NCI-H1694 (cell line): ENCODE data around the gene PROKR2.

Source experiments
- DNase-seq: peaks from one replicate; lab custom pipeline; 2025; lab: John Stamatoyannopoulos, UW

PROKR2 gene

DNA sequence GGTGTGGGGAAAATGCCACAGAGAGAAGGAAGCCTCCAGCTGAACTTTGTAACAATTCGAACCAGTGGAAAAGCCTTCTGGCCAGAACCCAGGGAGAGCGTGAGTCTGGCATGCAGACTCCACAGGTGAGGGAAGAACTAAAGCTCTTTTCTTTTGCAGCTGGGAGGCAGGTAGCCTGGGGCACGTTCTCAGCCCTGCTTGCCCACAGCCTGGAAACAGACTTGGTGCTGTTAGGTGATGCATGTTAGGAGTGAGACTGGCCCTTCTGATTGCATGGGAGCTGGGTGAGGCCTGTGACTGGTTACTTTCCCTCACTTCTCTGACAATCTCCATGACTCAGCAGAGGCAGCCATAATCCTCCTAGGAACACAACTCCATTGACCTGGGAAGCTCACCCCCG lies 34.2 kb downstream of the PROKR2 start:
- DNase-seq, result no peak

DNA sequence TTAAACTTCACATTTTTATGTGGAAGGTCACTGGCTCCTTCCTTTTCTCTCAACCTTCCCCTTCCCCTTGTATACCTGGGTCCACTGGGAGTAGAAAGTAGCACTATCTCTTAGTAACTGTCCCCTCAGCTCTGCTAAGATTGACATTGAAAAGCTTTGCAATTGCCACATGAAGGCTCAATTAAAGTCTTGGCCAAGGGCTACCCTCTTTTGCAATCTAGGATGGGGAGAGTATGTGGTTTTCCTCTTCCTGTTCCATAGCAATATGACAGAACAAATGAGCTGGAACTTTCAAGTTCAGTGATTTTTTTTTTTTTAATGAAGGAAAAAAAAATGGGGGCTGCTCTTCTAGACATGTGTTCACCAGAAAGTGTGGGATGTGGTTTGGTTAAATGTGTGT lies 37.1 kb downstream of the PROKR2 start:
- DNase-seq, result no peak

DNA sequence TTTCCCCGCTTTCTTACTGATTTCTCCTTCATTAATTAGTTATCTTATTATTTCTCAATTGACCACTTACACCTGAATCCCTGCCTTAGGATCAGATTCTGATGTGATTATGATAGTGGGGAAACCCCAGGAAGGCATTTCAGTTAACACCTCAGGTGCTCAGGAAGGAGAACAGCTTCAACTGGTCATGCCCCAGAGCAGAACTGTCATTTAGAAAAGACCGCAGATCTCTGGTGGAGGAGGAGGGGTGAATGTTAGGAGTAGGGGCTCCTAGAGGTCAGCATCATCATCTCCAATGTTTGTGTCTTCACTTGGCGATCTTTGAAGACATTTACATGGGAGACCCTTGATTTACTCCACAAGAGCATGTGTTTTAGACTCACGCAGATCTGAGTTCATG lies 44.5 kb downstream of the PROKR2 start:
- no peak for DNase-seq

DNA sequence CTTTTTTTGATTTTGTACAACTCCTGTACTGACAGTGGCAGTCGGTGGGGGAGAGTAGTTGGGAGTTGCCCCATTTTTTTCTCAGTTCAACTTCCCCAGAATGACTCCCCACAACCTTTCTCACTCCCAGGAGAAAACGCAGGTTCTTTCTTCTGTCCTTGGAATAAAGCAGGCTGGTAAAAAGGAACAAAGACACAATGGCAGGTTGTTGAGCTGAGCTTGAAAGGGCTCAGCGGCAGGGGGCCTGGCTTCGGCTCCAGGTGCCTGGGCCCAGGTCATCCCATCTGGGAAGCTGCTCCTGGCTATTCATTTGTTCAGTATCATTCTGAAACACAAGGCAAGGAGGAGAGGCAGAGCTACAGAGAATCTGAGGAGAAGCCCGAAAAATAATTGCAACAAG lies 46.2 kb downstream of the PROKR2 start:
- no peak for DNase-seq

DNA sequence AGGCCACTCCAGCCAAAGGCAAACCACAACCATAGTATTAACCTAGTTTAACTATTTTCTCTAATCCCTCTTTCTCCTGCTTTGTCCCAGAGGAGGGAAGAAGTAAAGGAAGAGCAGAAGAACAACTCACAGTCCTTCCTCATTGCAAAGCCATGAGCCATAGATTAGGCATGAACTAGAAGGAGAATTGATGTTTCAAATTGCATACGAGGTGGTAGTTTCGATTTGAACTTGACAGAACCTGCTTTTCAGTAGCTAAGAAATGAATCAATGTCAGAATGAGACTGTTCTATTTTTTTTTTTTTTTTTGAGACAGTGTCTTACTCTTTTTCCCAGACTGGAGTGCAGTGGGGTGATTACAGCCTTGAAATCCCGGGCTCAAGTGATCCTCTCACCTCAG lies 48.3 kb downstream of the PROKR2 start:
- no peak for DNase-seq

DNA sequence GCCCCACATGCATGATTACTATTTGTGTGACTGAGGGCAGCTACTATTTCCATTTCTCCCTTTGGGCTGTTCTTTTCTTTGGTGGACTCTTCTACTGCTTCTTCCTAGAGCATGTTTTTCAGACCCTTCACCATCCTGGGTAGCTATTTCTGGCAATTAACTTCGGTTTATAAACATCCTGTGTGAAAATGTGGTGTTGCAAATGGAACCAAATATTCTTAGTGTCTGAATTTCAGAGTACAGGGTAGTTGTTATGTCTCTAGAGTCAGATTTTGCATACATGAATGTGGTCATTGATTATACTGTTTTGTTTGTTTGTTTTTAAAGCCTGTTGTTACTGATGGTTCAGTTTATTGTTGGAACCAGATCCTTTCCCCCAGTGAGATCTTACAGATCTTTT lies 49.7 kb downstream of the PROKR2 start:
- no peak for DNase-seq
